Omental fat pad (tissue), 4 donors: ENCODE data around the gene GFER. TPM values are rescaled to one million over a fixed set of nuclear protein-coding genes. Genes with fewer than 3 reads are reported as not detected.

Experiments
- ATAC-seq: fragments of 150-250 bp; one replicate; pipeline ENCODE4 v1.9.1; 2016; ENCODE audit warnings: mild to moderate bottlenecking, moderate library complexity; ENCODE audit not compliant: low FRiP score
- DNase-seq: peaks from one replicate; pipeline ENCODE4 v3.0.0-alpha.2; 2019; ENCODE audit warnings: low spot score
- CTCF ChIP-seq, 3 donors: fragments of 450-650 bp; IDR thresholded peaks; one replicate each; pipeline ENCODE4 v1.5.1; 2016 to 2017; ENCODE audit warnings: antibody characterized with exemption in 3 of 3, mild to moderate bottlenecking in 3 of 3, moderate library complexity in 2 of 3
- small RNA-seq: library from RNA; depleted of rRNA; stranded (forward); fragments of <200 nt; gene quantifications from one replicate; pipeline ENCODE3, GENCODE V24; 2016
- total RNA-seq, 4 donors: library from RNA; depleted of rRNA; stranded (reverse); fragments of >200 nt; gene quantifications; one replicate each; pipeline ENCODE4 v1.1.0, GENCODE V29; 2016

Gene GFER
- total RNA-seq, 4 donors from 2014 or later, result 11.9 to 18.4 (median 16.0) TPM

DNA sequence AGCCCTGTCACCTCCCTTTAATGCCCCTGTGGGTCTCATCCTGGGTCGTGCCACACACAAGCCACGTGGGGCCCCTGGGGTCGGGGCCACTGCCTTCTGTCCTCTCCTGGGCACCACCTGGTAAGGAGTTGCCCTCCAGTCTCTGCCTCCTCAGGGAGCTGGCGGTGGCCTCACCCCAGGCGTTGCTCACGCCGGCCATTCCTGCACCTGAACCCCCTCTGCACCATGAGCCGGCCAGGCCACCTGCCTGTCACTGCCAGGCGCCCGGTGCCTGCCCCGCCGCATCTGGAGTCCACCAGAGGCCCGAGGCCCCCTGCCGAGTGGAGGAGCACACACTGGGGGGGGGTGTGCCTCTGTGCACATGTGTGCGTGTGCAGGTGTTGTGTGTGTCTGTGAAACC, 53.1 kb downstream of the GFER start:
- ATAC-seq, result no peak

More for the DNA sequence above, 53.1 kb downstream of the GFER start:
- TF ChIP-seq CTCF (IDR thresholded peaks at IDR 0.05), result no peak
- no peak for DNase-seq

Small RNA genes lying within 50 kb of the gene (small RNA-seq; reads per million reads assigned to genes)
- gene AC005363.2, result not detected
- not detected for gene RN7SL219P
- gene SNORA10, result not detected
- not detected for gene SNORA64

Other genes starting within 250 kb of the GFER start
- 10 to 100 TPM; 51.4 to 83.2 (median 69.6) TPM for gene NME3, start 212.7 kb upstream of the GFER start, total RNA-seq
- gene EME2, start 211.4 kb upstream of the GFER start, total RNA-seq, result 10 to 100 TPM in 1 of 4 donors, 1 to 10 TPM in 3; 5.9 to 16.2 (median 7.1) TPM
- gene MRPS34, start 211.1 kb upstream of the GFER start, total RNA-seq, result 10 to 100 TPM; 56.8 to 84.2 (median 78.6) TPM
- 10 to 100 TPM; 39.5 to 88.1 (median 50.7) TPM for gene SPSB3, start 201.6 kb upstream of the GFER start, total RNA-seq
- gene NUBP2, start 201.2 kb upstream of the GFER start, total RNA-seq, result 10 to 100 TPM; 49.2 to 85.9 (median 60.2) TPM
- under 1 TPM in 2 of 4 donors, not detected in 2; 0.19 to 0.50 TPM for gene IGFALS, start 190.5 kb upstream of the GFER start, total RNA-seq
- 100 to 1,000 TPM in 1 of 4 donors, 10 to 100 TPM in 3; 69.8 to 130 (median 81.5) TPM for gene HAGH, start 157.4 kb upstream of the GFER start, total RNA-seq
- 10 to 100 TPM; 32.3 to 46.3 (median 34.1) TPM for gene FAHD1, start 157.0 kb upstream of the GFER start, total RNA-seq
- gene MEIOB, start 112.0 kb upstream of the GFER start, total RNA-seq, result 1 to 10 TPM in 1 of 4 donors, not detected in 3; 1.7 TPM
- gene HS3ST6, start 65.8 kb upstream of the GFER start, total RNA-seq, result not detected
- 10 to 100 TPM in 3 of 4 donors, 1 to 10 TPM in 1; 9.6 to 64.0 (median 17.1) TPM for gene MSRB1, start 41.0 kb upstream of the GFER start, total RNA-seq
- not detected for gene RPL3L, start 29.5 kb upstream of the GFER start, total RNA-seq
- 100 to 1,000 TPM; 144 to 240 (median 183) TPM for gene NDUFB10, start 24.7 kb upstream of the GFER start, total RNA-seq
- gene RPS2, start 19.4 kb upstream of the GFER start, total RNA-seq, result 1,000 to 10,000 TPM; 1,362 to 1,656 (median 1,543) TPM
- gene RNF151, start 17.3 kb upstream of the GFER start, total RNA-seq, result not detected
- 10 to 100 TPM; 32.2 to 44.3 (median 34.3) TPM for gene TBL3, start 12.1 kb upstream of the GFER start, total RNA-seq
- gene NOXO1, start 2.7 kb upstream of the GFER start, total RNA-seq, result not detected
- 1 to 10 TPM in 1 of 4 donors, under 1 TPM in 1, not detected in 2; 0.28 to 1.6 TPM for gene SYNGR3, start 5.8 kb downstream of the GFER start, total RNA-seq
- gene ZNF598, start 25.6 kb downstream of the GFER start, total RNA-seq, result 10 to 100 TPM; 19.1 to 49.0 (median 24.3) TPM
- gene NPW, start 35.6 kb downstream of the GFER start, total RNA-seq, result under 1 TPM in 1 of 4 donors, not detected in 3; 0.48 TPM
- gene NHERF2, start 42.7 kb downstream of the GFER start, total RNA-seq, result 100 to 1,000 TPM in 2 of 4 donors, 10 to 100 TPM in 2; 52.8 to 166 (median 84.9) TPM
- 10 to 100 TPM in 3 of 4 donors, 1 to 10 TPM in 1; 7.1 to 18.1 (median 10.9) TPM for gene NTHL1, start 63.6 kb downstream of the GFER start, total RNA-seq
- gene TSC2, start 63.8 kb downstream of the GFER start, total RNA-seq, result 10 to 100 TPM; 30.0 to 59.4 (median 35.9) TPM
- 100 to 1,000 TPM in 2 of 4 donors, 10 to 100 TPM in 2; 86.4 to 214 (median 121) TPM for gene PKD1, start 151.7 kb downstream of the GFER start, total RNA-seq
- 1 to 10 TPM in 2 of 4 donors, under 1 TPM in 1, not detected in 1; 0.19 to 2.0 (median 1.1) TPM for gene RAB26, start 164.4 kb downstream of the GFER start, total RNA-seq
- 10 to 100 TPM; 31.9 to 42.7 (median 34.3) TPM for gene TRAF7, start 171.6 kb downstream of the GFER start, total RNA-seq
- gene CASKIN1, start 212.4 kb downstream of the GFER start, total RNA-seq, result under 1 TPM; 0.12 to 0.19 (median 0.14) TPM
- gene MLST8, start 221.3 kb downstream of the GFER start, total RNA-seq, result 10 to 100 TPM; 29.8 to 44.6 (median 34.6) TPM
- gene BRICD5, start 226.7 kb downstream of the GFER start, total RNA-seq, result 10 to 100 TPM in 1 of 4 donors, 1 to 10 TPM in 3; 1.5 to 10.1 (median 4.3) TPM
- gene PGP, start 230.6 kb downstream of the GFER start, total RNA-seq, result 10 to 100 TPM in 1 of 4 donors, 1 to 10 TPM in 3; 8.1 to 10.4 (median 9.6) TPM
- gene E4F1, start 239.4 kb downstream of the GFER start, total RNA-seq, result 10 to 100 TPM; 18.3 to 39.6 (median 25.7) TPM